22Rv1 (cell line): ENCODE data around the gene CYP27A1.

Source experiments
- CTCF ChIP-seq: fragments of 450-650 bp; IDR thresholded peaks from 2 replicates; pipeline ENCODE4 v1.5.1; 2017; ENCODE audit warnings: mild to moderate bottlenecking
- ZFX ChIP-seq: fragments of 450-650 bp; IDR thresholded peaks from 2 replicates; pipeline ENCODE4 v1.6.1; 2017; ENCODE audit warnings: antibody characterized with exemption, borderline replicate concordance

- TF ChIP-seq CTCF (no peak), ZFX (no peak)
Measured at GRCh38 chr2:218859988-218860831, 78.3 kb downstream of the CYP27A1 start.
